Neural crest cell (in vitro differentiated cells): ENCODE results near the gene WNT5B. TPM values are rescaled to one million over a fixed set of nuclear protein-coding genes. Genes with fewer than 3 reads are reported as not detected.

Source experiments
- DNase-seq: peaks from one replicate; pipeline ENCODE4 v3.0.0; 2021; ENCODE audit warnings: low read depth, mixed read lengths, low spot score
- H3K27ac Mint-ChIP-seq: one replicate; pipeline ENCODE4 v1.8.0; 2021; ENCODE audit warnings: mild to moderate bottlenecking, mixed read lengths; ENCODE audit not compliant: unreplicated experiment
- H3K27me3 Mint-ChIP-seq: 2 replicates; pipeline ENCODE4 v1.8.0; 2021; ENCODE audit warnings: low read depth, mild to moderate bottlenecking, mixed read lengths
- H3K36me3 Mint-ChIP-seq: 2 replicates; pipeline ENCODE4 v1.8.0; 2021; ENCODE audit warnings: low read depth, mild to moderate bottlenecking, mixed read lengths
- H3K4me1 Mint-ChIP-seq: 2 replicates; pipeline ENCODE4 v1.8.0; 2021; ENCODE audit warnings: mixed read lengths
- H3K4me3 Mint-ChIP-seq: one replicate; pipeline ENCODE4 v1.8.0; 2021; ENCODE audit warnings: mild to moderate bottlenecking, mixed read lengths
- H3K9me3 Mint-ChIP-seq: 2 replicates; pipeline ENCODE4 v1.8.0; 2021; ENCODE audit warnings: mixed read lengths
- total RNA-seq: library from RNA; stranded (reverse); gene quantifications from 2 replicates; pipeline ENCODE4 v1.2.1, GENCODE V29; 2021
- TF ChIP-seq, protein P1 (sequence below): fragments of 200-600 bp; sonication (generic); conservative IDR thresholded peaks from 2 replicates; pipeline ENCODE4 v1.5.0; 2021; ENCODE audit warnings: antibody characterized with exemption, mild to moderate bottlenecking

Gene WNT5B
- total RNA-seq, 1 donor from 2014 or later: 14.2 TPM

DNA sequence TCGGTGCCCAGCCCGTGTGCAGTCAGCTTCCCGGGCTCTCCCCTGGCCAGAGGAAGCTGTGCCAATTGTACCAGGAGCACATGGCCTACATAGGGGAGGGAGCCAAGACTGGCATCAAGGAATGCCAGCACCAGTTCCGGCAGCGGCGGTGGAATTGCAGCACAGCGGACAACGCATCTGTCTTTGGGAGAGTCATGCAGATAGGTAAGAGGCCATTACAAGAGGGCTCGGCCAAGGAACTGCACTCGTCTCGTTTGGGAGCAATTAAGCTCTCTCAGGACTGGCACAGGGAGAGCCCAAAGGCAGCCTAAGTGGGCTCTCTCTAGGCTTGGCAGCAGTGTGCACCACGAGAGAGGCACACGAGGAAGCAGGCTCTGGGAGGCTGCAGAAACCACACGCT is 3.7 kb downstream of the WNT5B start:
- no peak overlapping the region for H3K4me3 Mint-ChIP-seq
- H3K4me1 Mint-ChIP-seq: peaks cover 35% of the 10 kb centered on the region
- DNase-seq: no peak
- H3K36me3 Mint-ChIP-seq: no peaks in the 10 kb centered on the region
- no peak overlapping the region for H3K27ac Mint-ChIP-seq
- H3K27me3 Mint-ChIP-seq: peaks cover 65% of the 10 kb centered on the region
- H3K9me3 Mint-ChIP-seq: no peaks in the 10 kb centered on the region
- TF ChIP-seq, protein P1, sequence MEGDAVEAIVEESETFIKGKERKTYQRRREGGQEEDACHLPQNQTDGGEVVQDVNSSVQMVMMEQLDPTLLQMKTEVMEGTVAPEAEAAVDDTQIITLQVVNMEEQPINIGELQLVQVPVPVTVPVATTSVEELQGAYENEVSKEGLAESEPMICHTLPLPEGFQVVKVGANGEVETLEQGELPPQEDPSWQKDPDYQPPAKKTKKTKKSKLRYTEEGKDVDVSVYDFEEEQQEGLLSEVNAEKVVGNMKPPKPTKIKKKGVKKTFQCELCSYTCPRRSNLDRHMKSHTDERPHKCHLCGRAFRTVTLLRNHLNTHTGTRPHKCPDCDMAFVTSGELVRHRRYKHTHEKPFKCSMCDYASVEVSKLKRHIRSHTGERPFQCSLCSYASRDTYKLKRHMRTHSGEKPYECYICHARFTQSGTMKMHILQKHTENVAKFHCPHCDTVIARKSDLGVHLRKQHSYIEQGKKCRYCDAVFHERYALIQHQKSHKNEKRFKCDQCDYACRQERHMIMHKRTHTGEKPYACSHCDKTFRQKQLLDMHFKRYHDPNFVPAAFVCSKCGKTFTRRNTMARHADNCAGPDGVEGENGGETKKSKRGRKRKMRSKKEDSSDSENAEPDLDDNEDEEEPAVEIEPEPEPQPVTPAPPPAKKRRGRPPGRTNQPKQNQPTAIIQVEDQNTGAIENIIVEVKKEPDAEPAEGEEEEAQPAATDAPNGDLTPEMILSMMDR: no peak

DNA sequence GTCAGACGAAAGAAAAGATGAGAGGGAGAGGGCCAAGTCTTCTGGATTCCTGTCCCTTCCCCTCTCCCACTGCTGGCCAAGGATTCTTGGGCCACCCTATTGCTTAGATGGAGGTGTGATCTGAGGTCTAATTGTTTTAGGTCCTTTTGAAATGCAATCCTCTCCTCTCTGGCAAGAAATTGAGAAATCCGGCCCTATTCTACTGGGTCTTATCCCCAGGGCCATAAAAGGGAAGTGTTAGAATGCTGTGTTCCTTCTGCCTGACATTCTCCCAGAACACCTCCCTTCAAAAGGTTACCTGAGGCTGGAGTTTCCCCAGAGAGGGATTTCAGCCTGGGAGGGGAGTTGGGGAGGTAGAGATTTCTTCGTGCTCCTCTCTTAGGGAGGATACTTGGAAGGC is 4.4 kb downstream of the WNT5B start:
- DNase-seq: no peak
- Mint-ChIP-seq H3K27ac (no peak overlapping the region), H3K9me3 (no peaks in the 10 kb centered on the region), H3K4me1 (peaks cover 33% of the 10 kb centered on the region), H3K27me3 (peaks cover 58% of the 10 kb centered on the region), H3K4me3 (no peak overlapping the region), H3K36me3 (no peaks in the 10 kb centered on the region)
- TF ChIP-seq, protein P1: no peak

DNA sequence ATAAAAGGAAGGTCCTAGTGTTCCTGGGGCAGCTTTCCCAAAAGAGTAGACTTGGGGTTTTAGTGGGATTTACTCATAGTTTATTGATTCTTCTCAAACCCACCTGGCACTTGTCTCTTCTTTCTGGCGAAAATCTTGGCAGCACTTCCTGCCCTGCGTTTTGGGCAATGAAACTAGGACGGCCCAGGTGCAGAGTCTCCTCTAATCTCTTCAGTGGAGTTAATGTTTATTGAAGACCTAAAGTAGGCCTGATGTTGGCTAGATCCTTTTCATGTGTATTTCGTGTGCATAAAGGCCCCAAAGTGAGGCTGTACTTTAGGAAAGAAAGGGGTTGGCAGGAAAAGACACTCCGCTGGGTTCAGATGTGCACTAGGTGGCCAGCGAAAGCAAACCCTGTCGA is 5.1 kb downstream of the WNT5B start:
- TF ChIP-seq, protein P1: no peak
- Mint-ChIP-seq H3K4me1 (peaks cover 26% of the 10 kb centered on the region), H3K36me3 (no peaks in the 10 kb centered on the region), H3K4me3 (peak overlapping the region; percentile 52), H3K27ac (no peak overlapping the region), H3K27me3 (peaks cover 51% of the 10 kb centered on the region), H3K9me3 (no peaks in the 10 kb centered on the region)
- no peak for DNase-seq

DNA sequence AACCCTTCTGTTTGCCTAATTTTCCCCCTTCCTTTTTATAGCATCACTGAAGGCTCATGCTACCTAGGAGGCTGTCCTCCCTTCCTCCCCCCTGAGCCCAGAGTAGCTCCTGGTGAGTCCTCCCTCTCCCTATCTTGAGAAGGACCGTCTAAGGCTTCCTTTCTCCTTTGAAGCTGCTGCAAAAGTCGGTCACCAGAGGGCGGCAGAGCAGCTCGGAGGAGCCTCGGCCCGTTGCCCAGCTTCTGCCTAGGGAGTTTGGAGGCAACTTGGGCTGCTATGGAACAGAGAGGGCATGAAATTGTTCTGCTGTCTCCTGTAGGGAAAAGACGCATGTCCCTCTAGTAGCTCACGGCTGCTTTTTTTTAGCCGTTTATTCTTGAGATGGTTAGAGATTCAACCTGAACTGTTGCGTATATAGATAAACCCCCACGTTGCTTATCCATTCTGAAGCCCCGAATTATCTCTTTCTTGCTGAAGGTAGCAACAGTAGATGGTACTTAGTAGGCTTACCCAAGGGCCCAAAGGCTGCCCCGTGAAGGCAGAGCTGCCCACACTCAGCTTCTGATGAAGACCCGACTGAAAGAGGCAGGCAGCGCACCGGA is 5.7 kb downstream of the WNT5B start:
- Mint-ChIP-seq H3K27me3 (peaks cover 45% of the 10 kb centered on the region), H3K4me3 (peak overlapping the region; percentile 52), H3K27ac (no peak overlapping the region), H3K9me3 (no peaks in the 10 kb centered on the region), H3K36me3 (no peaks in the 10 kb centered on the region), H3K4me1 (peaks cover 22% of the 10 kb centered on the region)
- peak; percentile 65 for DNase-seq
- TF ChIP-seq, protein P1: peak; percentile 94

DNA sequence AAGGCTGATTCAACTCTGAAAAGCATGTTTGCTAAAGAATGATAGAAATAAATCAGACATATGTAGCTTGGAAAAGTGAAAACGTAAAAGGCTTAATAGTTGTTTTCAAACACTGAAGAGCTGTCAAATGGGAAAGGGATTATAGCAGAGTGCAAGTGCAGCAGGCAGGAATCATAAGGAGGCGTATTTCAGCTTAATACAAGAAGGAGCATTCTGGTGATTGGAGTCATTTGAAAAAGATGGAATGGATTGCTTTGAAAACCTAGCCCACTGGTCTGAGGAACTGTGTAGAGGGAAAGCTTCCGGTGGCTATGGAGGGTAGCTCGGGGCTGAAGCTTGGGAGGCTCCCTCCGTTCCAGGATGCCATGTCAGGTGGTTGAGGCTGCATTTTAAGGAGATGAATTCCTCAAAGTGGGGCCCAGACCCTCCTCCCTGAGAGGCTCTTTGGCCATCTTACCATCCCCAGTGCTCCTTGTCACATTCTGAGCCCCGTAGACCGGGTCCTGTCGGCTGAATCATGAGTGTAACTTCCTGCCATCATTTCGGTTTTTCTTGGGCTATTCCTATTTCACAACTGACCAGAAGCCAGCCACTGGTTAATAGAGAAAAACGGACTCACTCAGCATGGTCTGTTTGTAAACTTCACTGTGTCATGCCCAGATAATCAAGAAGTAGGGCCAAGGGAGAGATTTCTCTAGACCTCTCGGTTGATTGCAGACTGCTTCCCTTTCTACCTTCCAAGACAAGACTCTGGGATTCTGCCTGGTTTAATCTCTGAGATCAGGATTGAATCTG is 6.5 kb downstream of the WNT5B start:
- peaks cover 38% of the 10 kb centered on the region for H3K27me3 Mint-ChIP-seq

More for the DNA sequence above, 6.5 kb downstream of the WNT5B start:
- Mint-ChIP-seq H3K27ac (no peak overlapping the region), H3K36me3 (no peaks in the 10 kb centered on the region), H3K9me3 (no peaks in the 10 kb centered on the region), H3K4me3 (no peak overlapping the region), H3K4me1 (peaks cover 19% of the 10 kb centered on the region)
- no peak for DNase-seq
- TF ChIP-seq, protein P1: no peak
